Embryonic facial prominence (tissue), 1 donor: Measurements from ENCODE around the gene PAQR8.
"Not testable (repeated sequence)": the region's sequence is repeated elsewhere in the genome, so short reads cannot be mapped to it uniquely, and the experiment has no call there.

ENCODE experiments used
- DNase-seq: peaks from one replicate; pipeline ENCODE4 v3.0.0-alpha.2; 2016; ENCODE audit errors: extremely low spot score

Gene PAQR8

GRCh38 chr6:52410979-52411378 lies 49.0 kb downstream of the PAQR8 start:
- DNase-seq: no peak

- no peak for DNase-seq
These were observed 50.0 kb downstream of the PAQR8 start for GRCh38 chr6:52411911-52412310.

GRCh38 chr6:52415333-52415732 lies 53.4 kb downstream of the PAQR8 start:
- DNase-seq: no peak

- DNase-seq: no peak
These were observed 54.1 kb downstream of the PAQR8 start for GRCh38 chr6:52415917-52416628.

- DNase-seq: no peak
These were observed 54.7 kb downstream of the PAQR8 start for GRCh38 chr6:52416629-52417151.

- DNase-seq: no peak
These were observed 55.7 kb downstream of the PAQR8 start for GRCh38 chr6:52417675-52418111.

GRCh38 chr6:52418606-52419005 lies 56.7 kb downstream of the PAQR8 start:
- DNase-seq: no peak

GRCh38 chr6:52419809-52420667 lies 58.1 kb downstream of the PAQR8 start, which contains the start of gene EFHC1:
Gene EFHC1, plus strand, starts transcription at chr6:52420342. Its CDS starts 69 bp downstream, at chr6:52420411.
- DNase-seq: peak; percentile 96

- DNase-seq: peak; percentile 29
These were observed 58.9 kb downstream of the PAQR8 start for GRCh38 chr6:52420668-52421358.

GRCh38 chr6:52422156-52422555 lies 60.2 kb downstream of the PAQR8 start:
- no peak for DNase-seq

GRCh38 chr6:52423448-52423847 lies 61.5 kb downstream of the PAQR8 start:
- no peak for DNase-seq

- DNase-seq: no peak
These were observed 62.0 kb downstream of the PAQR8 start for GRCh38 chr6:52423971-52424381.

GRCh38 chr6:52424513-52424912 lies 62.6 kb downstream of the PAQR8 start:
- DNase-seq: no peak

GRCh38 chr6:52426667-52427066 lies 64.7 kb downstream of the PAQR8 start:
- DNase-seq: no peak

- DNase-seq: not testable (repeated sequence)
These were observed 71.3 kb downstream of the PAQR8 start for GRCh38 chr6:52433294-52433693.

GRCh38 chr6:52435345-52435744 lies 73.4 kb downstream of the PAQR8 start:
- DNase-seq: no peak

- no peak for DNase-seq
These were observed 77.0 kb downstream of the PAQR8 start for GRCh38 chr6:52438926-52439325.

- DNase-seq: no peak
These were observed 92.6 kb downstream of the PAQR8 start for GRCh38 chr6:52454556-52454955.

GRCh38 chr6:52457096-52457495 lies 95.1 kb downstream of the PAQR8 start:
- no peak for DNase-seq
